H9 (cell line): Measurements from ENCODE around the gene ITPK1. TPM values are rescaled to one million over a fixed set of nuclear protein-coding genes. Genes with fewer than 3 reads are reported as not detected.

Source experiments
- DNase-seq: peaks from one replicate; pipeline ENCODE4 v3.0.0-alpha.2; 2017
- H2AFZ ChIP-seq: one replicate; pipeline ENCODE4 v1.6.1; 2013; ENCODE audit warnings: mild to moderate bottlenecking, low read length, control low read depth, moderate library complexity
- H2AK5ac ChIP-seq: 2 replicates; pipeline ENCODE4 v1.6.1; 2013; ENCODE audit warnings: low read length, control low read depth, mixed read lengths; ENCODE audit not compliant: insufficient read length
- H2BK120ac ChIP-seq: one replicate; pipeline ENCODE4 v1.6.1; 2013; ENCODE audit warnings: low read depth, mild to moderate bottlenecking, low read length, control low read depth, inconsistent platforms; ENCODE audit not compliant: poor library complexity, severe bottlenecking
- H2BK12ac ChIP-seq: 2 replicates; pipeline ENCODE4 v1.6.1; 2013; ENCODE audit warnings: low read length, control low read depth, mixed read lengths, low read depth; ENCODE audit not compliant: insufficient read length
- H2BK15ac ChIP-seq: 2 replicates; pipeline ENCODE4 v1.6.1; 2013; ENCODE audit warnings: low read depth, low read length, control low read depth
- H2BK20ac ChIP-seq: one replicate; pipeline ENCODE4 v1.6.1; 2013; ENCODE audit warnings: low read depth, mild to moderate bottlenecking, low read length, control low read depth, inconsistent platforms; ENCODE audit not compliant: poor library complexity, severe bottlenecking
- H2BK5ac ChIP-seq: 2 replicates; pipeline ENCODE4 v1.6.1; 2013; ENCODE audit warnings: low read length, control low read depth, mixed read lengths; ENCODE audit not compliant: insufficient read length
- H3K14ac ChIP-seq: 2 replicates; pipeline ENCODE4 v1.6.1; 2013; ENCODE audit warnings: low read length, control low read depth; ENCODE audit not compliant: insufficient read depth
- H3K18ac ChIP-seq: 2 replicates; pipeline ENCODE4 v1.6.1; 2013; ENCODE audit warnings: low read depth, mild to moderate bottlenecking, mixed read lengths, low read length, control low read depth; ENCODE audit not compliant: insufficient read length
- H3K23ac ChIP-seq: 2 replicates; pipeline ENCODE4 v1.6.1; 2013; ENCODE audit warnings: low read length, control low read depth, mixed read lengths, low read depth; ENCODE audit not compliant: insufficient read length
- H3K23me2 ChIP-seq: 2 replicates; pipeline ENCODE4 v1.6.1; 2013; ENCODE audit warnings: low read depth, mild to moderate bottlenecking, mixed read lengths, low read length, control low read depth; ENCODE audit not compliant: insufficient read length, poor library complexity, severe bottlenecking
- H3K27ac ChIP-seq: 2 replicates; pipeline ENCODE4 v1.5.1; 2013; ENCODE audit warnings: low read length, control low read depth, mixed read lengths, low read depth; ENCODE audit not compliant: insufficient read length
- H3K27me3 ChIP-seq: 2 replicates; pipeline ENCODE4 v1.6.1; 2013; ENCODE audit warnings: low read length, control low read depth, inconsistent platforms; ENCODE audit not compliant: insufficient read depth
- H3K4ac ChIP-seq: 2 replicates; pipeline ENCODE4 v1.6.1; 2013; ENCODE audit warnings: low read depth, mild to moderate bottlenecking, control low read depth, inconsistent platforms, low read length, moderate library complexity
- H3K4me1 ChIP-seq: 2 replicates; pipeline ENCODE4 v1.6.1; 2013; ENCODE audit warnings: low read length, control low read depth, inconsistent platforms; ENCODE audit not compliant: insufficient read depth
- H3K4me2 ChIP-seq: 2 replicates; pipeline ENCODE4 v1.6.1; 2013; ENCODE audit warnings: low read length, control low read depth, mixed read lengths; ENCODE audit not compliant: insufficient read length, insufficient read depth
- H3K56ac ChIP-seq: 2 replicates; pipeline ENCODE4 v1.6.1; 2013; ENCODE audit warnings: low read depth, mild to moderate bottlenecking, mixed read lengths, low read length, control low read depth; ENCODE audit not compliant: insufficient read length
- H3K79me1 ChIP-seq: 2 replicates; pipeline ENCODE4 v1.6.1; 2013; ENCODE audit warnings: low read depth, mild to moderate bottlenecking, moderate library complexity, low read length, control low read depth, inconsistent platforms; ENCODE audit not compliant: insufficient read depth, poor library complexity, severe bottlenecking
- H3K79me2 ChIP-seq: 2 replicates; pipeline ENCODE4 v1.6.1; 2013; ENCODE audit warnings: low read length, control low read depth, inconsistent platforms; ENCODE audit not compliant: insufficient read depth
- H3K9ac ChIP-seq: 2 replicates; pipeline ENCODE4 v1.6.1; 2013; ENCODE audit warnings: low read length, control low read depth, mixed read lengths; ENCODE audit not compliant: insufficient read length; ENCODE audit errors: extremely low read depth
- H3K9me3 ChIP-seq: one replicate; pipeline ENCODE4 v1.6.1; 2013; ENCODE audit warnings: low read depth, low read length, inconsistent platforms; ENCODE audit not compliant: control insufficient read depth
- H3T11ph ChIP-seq: one replicate; pipeline ENCODE4 v1.6.1; 2013; ENCODE audit warnings: mild to moderate bottlenecking, low read length, control low read depth, inconsistent platforms
- H4K20me1 ChIP-seq: one replicate; pipeline ENCODE4 v1.6.1; 2013; ENCODE audit not compliant: control insufficient read depth, insufficient read length, insufficient read depth
- H4K5ac ChIP-seq: 2 replicates; pipeline ENCODE4 v1.6.1; 2013; ENCODE audit warnings: low read depth, mild to moderate bottlenecking, mixed read lengths, low read length, control low read depth; ENCODE audit not compliant: insufficient read length
- H4K8ac ChIP-seq: replicated peaks from 2 replicates; pipeline ENCODE4 v1.6.1; 2013; ENCODE audit warnings: low read length, control low read depth, mixed read lengths, low read depth; ENCODE audit not compliant: insufficient read length
- H4K91ac ChIP-seq: 2 replicates; pipeline ENCODE4 v1.6.1; 2013; ENCODE audit warnings: low read depth, mild to moderate bottlenecking, moderate library complexity, mixed read lengths, low read length, control low read depth; ENCODE audit not compliant: insufficient read length
- H3K27ac Mint-ChIP-seq, 3 experiments: 2 replicates in 2 of 3; 3 replicates in 1 of 3; pipeline ENCODE4 v1.8.0; 2020 to 2021; ENCODE audit warnings: mixed read lengths in 3 of 3, mild to moderate bottlenecking in 1 of 3, moderate library complexity in 1 of 3
- H3K27me3 Mint-ChIP-seq: 2 replicates; pipeline ENCODE4 v1.8.0; 2021; ENCODE audit warnings: low read depth, mild to moderate bottlenecking, moderate library complexity, mixed read lengths
- H3K36me3 Mint-ChIP-seq, 3 experiments: 2 replicates in 2 of 3; 3 replicates in 1 of 3; pipeline ENCODE4 v1.8.0; 2020 to 2021; ENCODE audit warnings: low read depth in 3 of 3, mixed read lengths in 3 of 3; ENCODE audit not compliant: insufficient read depth in 1 of 3
- H3K4me1 Mint-ChIP-seq, 2 experiments: 2 replicates each; pipeline ENCODE4 v1.8.0; 2020; ENCODE audit warnings: mixed read lengths in 2 of 2
- H3K4me3 Mint-ChIP-seq, 2 experiments: 2 replicates in 1 of 2; 3 replicates in 1 of 2; pipeline ENCODE4 v1.8.0; 2020 to 2021; ENCODE audit warnings: mild to moderate bottlenecking in 2 of 2, mixed read lengths in 2 of 2, moderate library complexity in 1 of 2
- H3K9me3 Mint-ChIP-seq, 2 experiments: 2 replicates in 1 of 2; 3 replicates in 1 of 2; pipeline ENCODE4 v1.8.0; 2020; ENCODE audit warnings: mild to moderate bottlenecking in 2 of 2, mixed read lengths in 2 of 2, moderate library complexity in 1 of 2
- WGBS: extraction: QIAGEN DNeasy Blood & Tissue Kit; methylation state at CpG from one replicate; pipeline ENCODE4 v1.1.7; 2013; ENCODE audit warnings: missing lambda C conversion rate, low lambda C conversion rate, mixed read lengths; ENCODE audit not compliant: insufficient read length; ENCODE audit errors: extremely low coverage; 5-methylcytosine and 5-hydroxymethylcytosine counted together
- total RNA-seq: library from RNA; stranded (reverse); gene quantifications from 2 replicates; pipeline ENCODE4 v1.2.1, GENCODE V29; 2021
- TF ChIP-seq, protein P1 (sequence below): fragments of 200-600 bp; sonication (generic); conservative IDR thresholded peaks from 3 replicates; pipeline ENCODE4 v1.8.0; 2021; ENCODE audit warnings: antibody characterized with exemption, mild to moderate bottlenecking

ITPK1 gene
- total RNA-seq, 1 experiment from 2014 or later: 92.7 TPM

DNA sequence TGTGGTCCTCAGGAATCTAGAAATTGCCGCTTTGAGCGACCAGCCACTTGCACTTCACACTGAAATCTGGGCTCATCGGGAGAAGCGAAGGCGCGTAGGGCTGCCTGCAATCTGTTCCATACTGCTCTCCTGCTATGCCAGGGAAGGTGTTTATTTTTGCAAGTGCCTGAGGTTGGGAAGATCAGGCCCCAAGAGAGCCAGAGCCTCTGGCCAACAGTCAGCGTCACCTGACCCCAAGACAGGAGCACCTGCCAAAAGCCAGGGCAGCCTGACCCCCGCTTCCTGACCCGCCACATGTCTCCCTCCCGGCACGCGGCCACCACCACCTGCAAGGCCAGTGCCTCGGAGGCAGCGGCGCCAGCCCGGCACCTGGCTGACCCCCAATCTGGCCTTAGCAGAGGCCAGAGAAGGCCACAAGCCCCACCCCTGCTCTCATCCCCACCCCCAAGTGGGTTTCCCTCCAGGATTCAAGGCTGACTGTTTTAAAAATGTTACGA lies 98.4 kb downstream of the ITPK1 start:
- H3K9me3 Mint-ChIP-seq: no peaks in the 10 kb centered on the region
- no peak overlapping the region for H2BK5ac ChIP-seq
- no peak overlapping the region for H3K9ac ChIP-seq
- H3K4ac ChIP-seq: no peak overlapping the region
- H3K27ac ChIP-seq: no peak overlapping the region
- peak overlapping the region; percentile 31; the same call in 1 of the 2 replicates for H3K14ac ChIP-seq
- H3K4me3 Mint-ChIP-seq: no peak overlapping the region
- no peak for DNase-seq
- no peak overlapping the region for H2BK15ac ChIP-seq
- no peak overlapping the region for H2AK5ac ChIP-seq
- no peak overlapping the region for H3K4me2 ChIP-seq
- peaks cover 4 to 14% (median 12%) of the 10 kb centered on the region in 3 experiments; a peak in 6 of 7 replicates for H3K36me3 Mint-ChIP-seq
- no peak overlapping the region for H3K18ac ChIP-seq
- no peak overlapping the region for H4K8ac ChIP-seq
- WGBS: no CpG with 5 or more reads among the region's 17 CpGs
- H3K79me2 ChIP-seq: no peaks in the 10 kb centered on the region
- no peak overlapping the region for H2BK12ac ChIP-seq
- H3K79me1 ChIP-seq: no peaks in the 10 kb centered on the region
- H3K4me1 Mint-ChIP-seq: peaks cover 40 to 41% of the 10 kb centered on the region in 2 experiments
- no peak overlapping the region for H3K23ac ChIP-seq
- H3K56ac ChIP-seq: no peak overlapping the region
- H3K27me3 Mint-ChIP-seq: no peaks in the 10 kb centered on the region
- H2BK120ac ChIP-seq: no peak overlapping the region
- H3K9me3 ChIP-seq: no peaks in the 10 kb centered on the region
- H3K4me1 ChIP-seq: no peaks in the 10 kb centered on the region; the same call in 1 of the 2 replicates
- no peak overlapping the region for H2BK20ac ChIP-seq
- H3K23me2 ChIP-seq: no peaks in the 10 kb centered on the region
- no peak overlapping the region for H2AFZ ChIP-seq
- H4K20me1 ChIP-seq: no peaks in the 10 kb centered on the region
- H3T11ph ChIP-seq: no peak overlapping the region
- H4K5ac ChIP-seq: no peak overlapping the region
- TF ChIP-seq, protein P1, sequence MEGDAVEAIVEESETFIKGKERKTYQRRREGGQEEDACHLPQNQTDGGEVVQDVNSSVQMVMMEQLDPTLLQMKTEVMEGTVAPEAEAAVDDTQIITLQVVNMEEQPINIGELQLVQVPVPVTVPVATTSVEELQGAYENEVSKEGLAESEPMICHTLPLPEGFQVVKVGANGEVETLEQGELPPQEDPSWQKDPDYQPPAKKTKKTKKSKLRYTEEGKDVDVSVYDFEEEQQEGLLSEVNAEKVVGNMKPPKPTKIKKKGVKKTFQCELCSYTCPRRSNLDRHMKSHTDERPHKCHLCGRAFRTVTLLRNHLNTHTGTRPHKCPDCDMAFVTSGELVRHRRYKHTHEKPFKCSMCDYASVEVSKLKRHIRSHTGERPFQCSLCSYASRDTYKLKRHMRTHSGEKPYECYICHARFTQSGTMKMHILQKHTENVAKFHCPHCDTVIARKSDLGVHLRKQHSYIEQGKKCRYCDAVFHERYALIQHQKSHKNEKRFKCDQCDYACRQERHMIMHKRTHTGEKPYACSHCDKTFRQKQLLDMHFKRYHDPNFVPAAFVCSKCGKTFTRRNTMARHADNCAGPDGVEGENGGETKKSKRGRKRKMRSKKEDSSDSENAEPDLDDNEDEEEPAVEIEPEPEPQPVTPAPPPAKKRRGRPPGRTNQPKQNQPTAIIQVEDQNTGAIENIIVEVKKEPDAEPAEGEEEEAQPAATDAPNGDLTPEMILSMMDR: no peak
- H4K91ac ChIP-seq: no peak overlapping the region
- no peaks in the 10 kb centered on the region for H3K27me3 ChIP-seq
- H3K27ac Mint-ChIP-seq: peak overlapping the region in 1 of 3 experiments; percentile 40; a peak in 1 of 7 replicates
